Measurements from ENCODE around the gene CHSY1. TPM values are rescaled to one million over a fixed set of nuclear protein-coding genes. Genes with fewer than 3 reads are reported as not detected.

CHSY1 gene
- total RNA-seq, 1 donor from 2014 or later, result 39.7 TPM

GRCh38 chr15:101139986-101140696 is 111.7 kb downstream of the CHSY1 start:
- H3K27ac Mint-ChIP-seq (ENCODE audit: unreplicated experiment), result peak overlapping the region; percentile 88
- no peaks in the 10 kb centered on the region for H3K36me3 Mint-ChIP-seq (ENCODE audit: unreplicated experiment)
- TF ChIP-seq CTCF (IDR thresholded peaks at IDR 0.05), result no peak
- H3K9me3 Mint-ChIP-seq (ENCODE audit: unreplicated experiment), result no peaks in the 10 kb centered on the region
- H3K4me1 Mint-ChIP-seq (ENCODE audit: unreplicated experiment), result peaks cover 22% of the 10 kb centered on the region
- no peaks in the 10 kb centered on the region for H3K27me3 Mint-ChIP-seq (ENCODE audit: unreplicated experiment)
- H3K4me3 Mint-ChIP-seq (ENCODE audit: unreplicated experiment), result no peak overlapping the region
- DNase-seq (ENCODE audit: extremely low spot score, unreplicated experiment), result no peak

- H3K27me3 Mint-ChIP-seq (ENCODE audit: unreplicated experiment), result no peaks in the 10 kb centered on the region
- peaks cover 22% of the 10 kb centered on the region for H3K4me1 Mint-ChIP-seq (ENCODE audit: unreplicated experiment)
- DNase-seq (ENCODE audit: extremely low spot score, unreplicated experiment), result no peak
- peak overlapping the region; percentile 88 for H3K27ac Mint-ChIP-seq (ENCODE audit: unreplicated experiment)
- no peak for TF ChIP-seq CTCF (IDR thresholded peaks at IDR 0.05)
- H3K36me3 Mint-ChIP-seq (ENCODE audit: unreplicated experiment), result no peaks in the 10 kb centered on the region
- H3K4me3 Mint-ChIP-seq (ENCODE audit: unreplicated experiment), result no peak overlapping the region
- no peaks in the 10 kb centered on the region for H3K9me3 Mint-ChIP-seq (ENCODE audit: unreplicated experiment)
These were observed 112.7 kb downstream of the CHSY1 start for GRCh38 chr15:101138913-101139880.

GRCh38 chr15:101138086-101138660 is 113.7 kb downstream of the CHSY1 start:
- no peak for DNase-seq (ENCODE audit: extremely low spot score, unreplicated experiment)
- Mint-ChIP-seq H3K4me3 (ENCODE audit: unreplicated experiment) (no peak overlapping the region), H3K27me3 (ENCODE audit: unreplicated experiment) (no peaks in the 10 kb centered on the region), H3K36me3 (ENCODE audit: unreplicated experiment) (no peaks in the 10 kb centered on the region), H3K9me3 (ENCODE audit: unreplicated experiment) (no peaks in the 10 kb centered on the region), H3K4me1 (ENCODE audit: unreplicated experiment) (peaks cover 25% of the 10 kb centered on the region), H3K27ac (ENCODE audit: unreplicated experiment) (peak overlapping the region; percentile 88)
- no peak for TF ChIP-seq CTCF (IDR thresholded peaks at IDR 0.05)

GRCh38 chr15:101137312-101137940 is 114.4 kb downstream of the CHSY1 start:
- no peaks in the 10 kb centered on the region for H3K27me3 Mint-ChIP-seq (ENCODE audit: unreplicated experiment)
- no peaks in the 10 kb centered on the region for H3K36me3 Mint-ChIP-seq (ENCODE audit: unreplicated experiment)
- peaks cover 25% of the 10 kb centered on the region for H3K4me1 Mint-ChIP-seq (ENCODE audit: unreplicated experiment)
- no peak for DNase-seq (ENCODE audit: extremely low spot score, unreplicated experiment)
- H3K4me3 Mint-ChIP-seq (ENCODE audit: unreplicated experiment), result no peak overlapping the region
- TF ChIP-seq CTCF (IDR thresholded peaks at IDR 0.05), result no peak
- no peaks in the 10 kb centered on the region for H3K9me3 Mint-ChIP-seq (ENCODE audit: unreplicated experiment)
- no peak overlapping the region for H3K27ac Mint-ChIP-seq (ENCODE audit: unreplicated experiment)
